Mucosa of descending colon (tissue), 3 donors: Measurements from ENCODE around the gene CRBN. TPM values are rescaled to one million over a fixed set of nuclear protein-coding genes. Genes with fewer than 3 reads are reported as not detected.

ENCODE experiments used
- ATAC-seq: fragments of 200-7000 bp; cut with Tn5 transposase; one replicate; pipeline ENCODE4 v1.9.1; 2020; ENCODE audit warnings: mild to moderate bottlenecking, moderate library complexity
- DNase-seq, 3 donors: peaks; one replicate each; pipeline ENCODE4 v3.0.0-alpha.2; 2020
- H3K36me3 ChIP-seq: fragments of 200-600 bp; one replicate; pipeline ENCODE4 v1.8.0; 2021; ENCODE audit warnings: low read depth, mild to moderate bottlenecking
- H3K4me1 ChIP-seq: fragments of 200-600 bp; one replicate; pipeline ENCODE4 v1.8.0; 2021; ENCODE audit warnings: low read depth, mild to moderate bottlenecking
- H3K4me3 ChIP-seq: fragments of 200-600 bp; one replicate; pipeline ENCODE4 v1.8.0; 2021; ENCODE audit warnings: mild to moderate bottlenecking
- H3K9me3 ChIP-seq: fragments of 200-600 bp; one replicate; pipeline ENCODE4 v1.8.0; 2021; ENCODE audit warnings: mild to moderate bottlenecking
- intact Hi-C, 2 donors: fragments of 100-400 bp; cut with DNase I in 1 of 2; cut with micrococcal nuclease in 1 of 2; formaldehyde crosslinking; loops; one replicate each; pipeline versions ENCODE4 v1.11.0 to v1.11.1; 2022; cut with DNase I, micrococcal nuclease
- total RNA-seq, 3 donors: library from RNA; stranded (reverse); fragmentation: NEBNext Ultra II Directional in 2 of 3; extraction: Animal tissue kit (Norgen Biotek cat#: 25700) in 2 of 3; gene quantifications; one replicate each; pipeline versions ENCODE4 v1.2.1 to v1.2.4, GENCODE V29; 2021 to 2023
- TF ChIP-seq, protein P1 (sequence below): fragments of 200-600 bp; IDR thresholded peaks from one replicate; pipeline ENCODE4 v1.8.0; 2022; ENCODE audit warnings: antibody characterized with exemption, mild to moderate bottlenecking
- donor health status: DM: no; HTN: no; CAD: no; lungs with moderate emphysema.
- donor health status: DM: no; HTN: no; CAD: no.
- donor health status: DM: no; HTN: yes; CAD: no.

Gene CRBN
- total RNA-seq, 3 donors from 2014 or later, result 35.8 to 65.9 (median 64.8) TPM

DNA sequence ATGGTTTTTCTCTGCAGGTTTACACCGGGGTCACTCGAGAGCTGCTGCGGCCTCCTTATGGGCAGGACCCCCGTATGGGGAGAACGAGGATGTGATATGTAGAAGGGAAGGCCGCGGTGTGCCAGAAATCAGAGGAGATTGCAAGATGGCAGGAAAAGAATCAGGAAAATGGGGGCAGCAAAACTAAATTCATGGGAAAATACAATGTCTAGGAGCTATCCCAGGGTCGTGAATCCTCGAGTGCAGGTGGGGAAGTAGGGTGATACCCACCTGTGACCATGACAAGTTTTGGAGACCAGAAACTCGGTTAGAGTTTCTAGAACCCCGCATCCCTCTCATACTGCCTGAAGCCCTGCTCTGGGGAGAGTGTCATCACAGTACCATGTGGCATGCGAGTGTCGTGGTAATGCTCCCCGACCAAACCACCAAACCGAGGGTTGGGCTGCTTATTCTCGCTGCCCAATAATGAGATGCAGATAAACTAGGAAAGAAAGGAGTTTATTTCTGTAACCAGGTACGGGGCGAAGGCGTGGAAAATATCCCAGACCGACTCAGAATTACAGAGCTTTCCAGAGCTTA, 52.0 kb downstream of the CRBN start:
- intact Hi-C loops, result no loop called here
- Histone ChIP-seq H3K4me1 (peaks cover 7% of the 10 kb centered on the region), H3K9me3 (no peaks in the 10 kb centered on the region), H3K36me3 (no peaks in the 10 kb centered on the region), H3K4me3 (peak overlapping the region; percentile 95)
- peak in 1 of 3 donors; percentile 10 for DNase-seq
- peak; percentile 15 for ATAC-seq
- TF ChIP-seq, protein P1, sequence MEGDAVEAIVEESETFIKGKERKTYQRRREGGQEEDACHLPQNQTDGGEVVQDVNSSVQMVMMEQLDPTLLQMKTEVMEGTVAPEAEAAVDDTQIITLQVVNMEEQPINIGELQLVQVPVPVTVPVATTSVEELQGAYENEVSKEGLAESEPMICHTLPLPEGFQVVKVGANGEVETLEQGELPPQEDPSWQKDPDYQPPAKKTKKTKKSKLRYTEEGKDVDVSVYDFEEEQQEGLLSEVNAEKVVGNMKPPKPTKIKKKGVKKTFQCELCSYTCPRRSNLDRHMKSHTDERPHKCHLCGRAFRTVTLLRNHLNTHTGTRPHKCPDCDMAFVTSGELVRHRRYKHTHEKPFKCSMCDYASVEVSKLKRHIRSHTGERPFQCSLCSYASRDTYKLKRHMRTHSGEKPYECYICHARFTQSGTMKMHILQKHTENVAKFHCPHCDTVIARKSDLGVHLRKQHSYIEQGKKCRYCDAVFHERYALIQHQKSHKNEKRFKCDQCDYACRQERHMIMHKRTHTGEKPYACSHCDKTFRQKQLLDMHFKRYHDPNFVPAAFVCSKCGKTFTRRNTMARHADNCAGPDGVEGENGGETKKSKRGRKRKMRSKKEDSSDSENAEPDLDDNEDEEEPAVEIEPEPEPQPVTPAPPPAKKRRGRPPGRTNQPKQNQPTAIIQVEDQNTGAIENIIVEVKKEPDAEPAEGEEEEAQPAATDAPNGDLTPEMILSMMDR, result no peak

DNA sequence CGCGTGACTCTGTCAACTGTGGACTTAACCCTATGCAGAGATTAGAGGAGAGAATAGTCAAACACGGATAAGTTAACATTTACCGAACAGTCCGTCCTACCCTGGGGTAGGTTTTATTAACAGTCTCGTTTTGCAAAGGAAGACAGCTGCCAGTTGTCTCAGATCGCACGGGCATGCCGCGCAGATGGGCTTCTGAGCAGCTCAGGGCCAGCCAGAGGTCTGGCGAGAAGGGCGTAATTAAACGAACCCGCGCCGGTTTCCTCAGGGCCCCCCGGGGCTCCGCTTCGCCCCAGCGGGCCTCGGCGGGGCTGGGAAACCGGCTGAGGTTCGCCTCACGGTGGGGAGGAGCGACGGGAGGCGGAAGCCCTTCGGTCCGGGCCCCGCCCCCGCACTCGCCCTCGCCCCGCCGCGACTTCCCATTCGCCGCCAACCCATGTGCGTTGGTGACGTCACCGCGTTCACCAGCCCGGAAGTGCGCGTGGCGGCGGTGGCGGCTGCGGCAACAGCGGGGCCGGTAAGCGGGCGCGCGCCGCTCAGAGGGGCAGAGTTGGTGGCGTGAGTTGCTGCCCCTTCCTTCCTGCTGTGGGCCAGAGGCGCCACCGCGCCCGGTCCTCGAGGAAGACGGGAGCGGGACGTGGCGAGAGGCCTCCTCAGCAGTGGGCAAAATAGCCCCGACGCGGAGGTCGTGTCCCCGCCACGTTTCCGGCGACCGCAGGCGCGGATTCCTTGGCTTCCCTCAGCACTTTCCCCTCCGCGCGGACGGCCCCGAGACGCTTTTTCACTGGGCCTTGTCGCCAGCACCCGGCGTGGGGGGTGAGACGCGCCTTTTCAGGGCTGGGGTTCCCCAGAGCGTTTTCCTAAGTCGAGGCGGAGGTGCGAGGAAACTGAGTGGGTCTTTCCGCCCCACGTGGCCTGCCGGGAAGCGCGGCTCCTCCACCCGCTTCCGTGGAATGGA, 52.7 kb downstream of the CRBN start, which contains the start of gene TRNT1:
Gene TRNT1, plus strand, starts transcription at position 464 of the 955 bp plus-strand sequence. CDS start 2,101 bp downstream, outside the sequence.
- Histone ChIP-seq H3K9me3 (no peaks in the 10 kb centered on the region), H3K36me3 (no peaks in the 10 kb centered on the region), H3K4me3 (peak within 1 kb of the TSS; percentile 95), H3K4me1 (peaks cover 7% of the 10 kb centered on the region)
- intact Hi-C loops, result no loop called here
- ATAC-seq (peak; percentile 99), DNase-seq (peak; percentile 97 to 98 (median 98))
- TF ChIP-seq, protein P1, result no peak

DNA sequence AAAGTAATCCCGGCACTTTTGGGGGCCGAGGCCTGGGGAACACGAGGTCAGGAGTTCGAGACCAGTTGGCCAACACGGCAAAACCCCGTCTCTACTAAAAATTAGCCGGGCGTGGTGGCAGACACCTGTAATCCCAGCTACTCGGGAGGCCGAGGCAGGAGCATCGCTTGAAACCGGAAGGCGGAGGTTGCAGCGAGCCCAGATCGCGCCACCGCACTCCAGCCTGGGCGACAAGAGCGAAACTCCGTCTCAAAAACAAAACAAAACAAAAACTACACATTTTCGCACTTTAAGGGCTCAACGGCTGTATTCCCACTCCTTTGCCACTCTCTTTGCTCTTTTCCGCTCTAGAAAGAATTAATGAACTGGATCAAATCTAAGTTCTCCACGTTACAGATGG, 53.5 kb downstream of the CRBN start:
- Histone ChIP-seq H3K4me3 (no peak overlapping the region), H3K9me3 (no peaks in the 10 kb centered on the region), H3K36me3 (no peaks in the 10 kb centered on the region), H3K4me1 (peaks cover 7% of the 10 kb centered on the region)
- ATAC-seq (no peak), DNase-seq (peak; percentile 7 to 58 (median 37))
- TF ChIP-seq, protein P1, result no peak
- intact Hi-C loops, result no loop called here

DNA sequence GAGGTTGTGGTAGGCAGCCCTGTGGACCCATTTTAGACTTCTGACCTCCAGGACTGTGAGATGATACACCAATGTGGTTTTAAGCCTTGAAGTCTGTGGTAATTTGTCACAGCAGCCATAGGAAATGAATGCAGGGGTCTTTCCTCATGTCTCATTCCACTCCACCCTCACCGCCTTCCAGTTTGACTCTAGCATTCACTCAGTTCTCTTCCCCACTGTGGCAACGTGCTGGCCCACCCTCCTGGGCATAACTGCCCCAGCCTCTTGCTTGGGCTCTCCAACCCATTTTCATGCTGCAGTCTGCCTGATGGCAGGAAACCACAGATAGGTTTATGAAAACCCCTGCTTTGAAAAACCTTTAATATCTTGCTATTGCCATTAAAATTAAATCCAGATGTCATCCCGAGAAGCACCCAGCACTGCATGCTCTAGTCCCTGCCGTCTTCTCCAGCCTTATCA, 60.1 kb downstream of the CRBN start:
- no peak for ATAC-seq
- no peaks in the 10 kb centered on the region for H3K9me3 ChIP-seq
- intact Hi-C loops, result no loop called here
- TF ChIP-seq, protein P1, result no peak
- no peaks in the 10 kb centered on the region for H3K4me1 ChIP-seq
- H3K4me3 ChIP-seq, result no peak overlapping the region
- no peak for DNase-seq
- no peaks in the 10 kb centered on the region for H3K36me3 ChIP-seq

DNA sequence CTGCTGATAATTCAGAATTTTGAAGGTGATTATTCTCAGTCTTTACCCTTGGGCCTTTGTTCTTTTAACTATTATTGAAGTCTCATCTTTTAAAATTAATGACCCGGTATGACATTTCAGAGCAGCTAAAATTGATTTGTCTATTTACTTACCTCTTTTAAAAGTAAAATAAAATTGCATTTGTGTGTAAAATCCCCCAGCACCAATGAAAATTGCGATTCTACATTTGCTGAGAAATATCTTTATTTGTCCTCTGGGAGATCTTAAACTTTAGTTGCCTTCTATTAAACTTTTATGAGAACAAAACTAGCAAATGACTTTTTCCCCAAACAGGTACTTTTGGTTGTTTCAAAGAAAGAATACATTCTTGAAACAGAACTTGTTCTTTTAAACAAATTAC, 61.8 kb downstream of the CRBN start:
- Histone ChIP-seq H3K4me3 (no peak overlapping the region), H3K36me3 (no peaks in the 10 kb centered on the region), H3K4me1 (no peaks in the 10 kb centered on the region), H3K9me3 (no peaks in the 10 kb centered on the region)
- intact Hi-C loops, result no loop called here
- TF ChIP-seq, protein P1, result no peak
- ATAC-seq (no peak), DNase-seq (no peak)
